ENCODE results near the gene WSCD2.

Gene WSCD2

DNA sequence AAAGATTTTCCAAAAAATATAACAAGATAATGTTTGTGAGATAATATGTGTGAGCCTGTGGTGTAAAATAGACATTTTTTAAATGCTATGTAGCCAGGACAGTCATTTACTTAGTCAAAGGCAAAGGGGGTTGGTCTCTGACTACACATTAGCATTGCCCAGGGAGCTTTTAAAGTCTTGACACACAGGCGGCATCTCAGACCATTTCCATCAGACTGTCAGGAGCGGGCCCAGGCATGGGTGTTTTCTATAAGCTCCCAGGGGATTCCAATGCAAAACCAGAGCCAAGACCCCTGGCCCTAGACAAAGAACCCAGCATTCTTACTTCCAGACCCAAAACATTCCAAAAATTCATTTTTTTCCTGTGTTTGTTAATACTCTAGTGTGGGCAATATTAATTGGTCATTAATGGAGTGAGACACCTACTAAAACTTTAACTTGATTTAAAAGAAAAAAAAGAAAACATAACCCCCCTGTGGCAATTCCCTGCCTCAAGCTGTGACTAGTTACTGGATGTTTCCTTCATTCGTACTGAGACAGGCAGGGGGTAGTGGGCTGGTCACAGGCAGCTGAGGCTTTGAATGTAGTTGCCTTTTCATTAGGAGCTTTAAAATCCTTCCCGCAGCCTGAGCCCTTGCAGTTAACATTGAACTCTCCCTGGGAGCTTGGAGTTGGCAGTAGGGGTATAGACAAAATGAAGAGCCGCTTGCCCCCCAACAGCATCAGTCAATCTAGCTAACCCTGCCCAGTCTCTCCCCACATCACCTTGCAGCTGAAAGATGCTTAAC, 106.3 kb downstream of the WSCD2 start:
- DNase-seq (ENCODE audit: low spot score), result no peak

DNA sequence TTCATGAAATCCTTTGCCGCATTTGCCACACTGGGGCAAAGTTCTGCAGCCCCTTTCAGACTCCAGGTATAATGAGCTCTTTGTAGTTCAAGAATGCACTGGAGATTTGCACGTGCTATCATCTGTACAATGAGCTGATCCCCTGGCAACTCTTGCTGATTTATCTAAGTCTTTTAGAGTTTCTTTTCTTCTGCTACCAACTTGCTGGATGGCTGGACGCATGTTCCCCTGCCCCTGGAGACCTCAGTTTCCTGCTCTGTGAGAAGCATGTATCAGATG, 106.8 kb downstream of the WSCD2 start:
- no peak for DNase-seq (ENCODE audit: low spot score)

DNA sequence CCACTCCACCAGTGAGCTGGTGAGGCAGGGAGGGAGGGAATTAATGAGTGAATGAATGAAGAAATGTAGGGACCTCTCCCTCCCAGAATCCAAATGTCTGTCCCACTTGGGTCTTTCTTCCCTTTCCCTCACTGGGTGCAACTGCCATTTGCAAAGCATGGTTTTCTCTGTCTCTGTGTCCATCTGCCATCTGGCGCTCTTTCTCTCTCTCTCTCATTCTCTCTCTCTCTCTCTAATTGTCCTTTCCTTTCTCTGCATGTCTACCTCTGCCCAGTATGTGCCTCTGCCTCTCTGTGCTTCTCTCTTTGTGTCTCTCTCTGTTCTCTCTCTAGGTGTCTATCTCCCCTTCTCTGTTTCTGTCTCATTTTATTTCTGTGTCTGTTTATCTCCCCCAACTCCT, 107.3 kb downstream of the WSCD2 start:
- DNase-seq (ENCODE audit: low spot score), result no peak

DNA sequence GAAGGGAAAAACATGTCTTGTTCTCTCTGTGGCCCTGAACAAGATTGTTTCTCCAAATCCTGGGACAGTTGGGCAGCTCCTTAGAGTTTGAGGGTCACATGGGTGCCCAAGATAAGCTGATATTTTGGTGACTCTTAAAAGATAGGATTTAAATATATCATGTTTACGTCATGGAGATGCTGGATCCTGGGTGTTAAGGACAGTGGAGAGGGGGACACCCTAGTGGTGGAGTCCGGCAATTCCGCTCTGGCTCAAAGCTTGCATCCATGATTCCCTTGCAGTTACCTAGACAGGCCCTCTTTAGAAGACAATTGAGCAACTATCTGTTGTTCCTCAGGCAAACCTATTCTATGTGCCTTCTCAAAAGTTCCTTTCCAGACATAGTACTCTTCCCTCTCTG, 108.2 kb downstream of the WSCD2 start:
- no peak for DNase-seq (ENCODE audit: low spot score)

DNA sequence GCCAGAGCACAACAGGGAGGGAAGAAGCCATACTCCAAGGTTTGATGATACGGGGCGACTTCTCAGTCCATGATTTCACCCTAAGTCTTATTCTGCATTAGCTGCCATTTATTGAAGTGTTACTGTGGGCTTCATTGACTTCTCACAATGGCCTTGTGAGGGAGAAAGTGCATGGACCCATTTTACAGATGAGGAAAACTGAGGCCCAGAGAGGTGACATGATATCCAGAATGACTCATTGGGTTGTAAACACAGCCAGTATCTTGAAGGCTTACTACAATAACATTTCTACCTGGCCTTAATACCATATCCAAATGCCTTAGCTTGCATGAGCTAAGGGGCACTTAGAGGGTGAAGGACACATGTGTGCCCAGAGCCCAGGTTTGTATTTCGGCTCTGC, 109.4 kb downstream of the WSCD2 start:
- DNase-seq (ENCODE audit: low spot score), result no peak

DNA sequence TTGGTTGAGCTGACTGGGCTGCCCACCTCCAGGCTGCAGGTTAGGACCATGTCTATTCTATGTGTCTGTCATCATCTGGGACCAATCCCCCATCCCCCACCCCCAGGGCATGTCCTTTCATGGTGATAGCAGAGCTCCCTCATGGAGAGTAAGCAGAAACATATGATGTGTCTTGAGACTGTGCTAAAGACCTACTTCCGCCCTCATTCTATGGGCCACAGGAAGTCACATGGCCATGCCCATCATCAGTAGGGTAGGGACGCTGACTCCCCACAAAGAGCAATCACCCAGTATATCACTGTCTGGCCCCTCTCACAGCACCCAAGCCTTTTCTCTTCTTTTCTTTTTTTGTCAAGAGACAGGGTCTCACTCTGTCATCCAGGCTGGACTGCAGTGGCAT, 110.3 kb downstream of the WSCD2 start:
- no peak for DNase-seq (ENCODE audit: low spot score)

DNA sequence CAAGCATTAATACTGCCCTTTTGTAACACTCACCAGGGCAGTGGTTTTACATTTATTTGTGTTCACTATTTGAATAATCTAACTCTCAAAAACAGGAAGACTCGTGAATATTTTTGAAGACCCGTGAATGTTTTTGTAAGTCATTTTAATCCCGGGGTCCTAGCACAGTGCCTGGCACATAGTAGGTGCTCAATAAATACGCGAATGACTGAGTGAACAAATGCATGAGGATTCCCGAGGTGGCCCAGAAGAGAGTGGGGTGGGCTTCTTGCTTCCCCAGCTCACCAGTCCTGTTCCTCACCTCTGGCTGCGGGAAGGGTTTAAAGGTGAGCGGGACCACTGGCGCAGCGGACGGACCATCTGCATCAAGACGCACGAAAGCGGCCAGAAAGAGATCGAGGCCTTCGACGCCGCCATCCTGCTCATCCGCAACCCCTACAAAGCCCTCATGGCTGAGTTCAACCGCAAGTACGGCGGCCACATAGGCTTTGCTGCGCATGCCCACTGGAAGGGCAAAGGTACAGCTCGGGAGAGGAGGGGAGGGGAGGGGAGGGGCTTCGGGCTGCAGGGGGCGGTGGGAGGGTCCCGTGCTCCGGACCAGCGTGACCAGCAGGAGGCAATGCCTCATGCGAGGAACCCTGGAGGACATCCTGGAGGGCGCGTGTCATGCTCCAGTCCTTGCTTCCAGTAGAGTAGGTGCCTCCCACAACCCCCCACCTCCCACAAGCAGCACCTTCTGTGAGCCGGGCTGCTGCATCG, 111.1 kb downstream of the WSCD2 start:
- peak; percentile 69 for DNase-seq (ENCODE audit: low spot score)

DNA sequence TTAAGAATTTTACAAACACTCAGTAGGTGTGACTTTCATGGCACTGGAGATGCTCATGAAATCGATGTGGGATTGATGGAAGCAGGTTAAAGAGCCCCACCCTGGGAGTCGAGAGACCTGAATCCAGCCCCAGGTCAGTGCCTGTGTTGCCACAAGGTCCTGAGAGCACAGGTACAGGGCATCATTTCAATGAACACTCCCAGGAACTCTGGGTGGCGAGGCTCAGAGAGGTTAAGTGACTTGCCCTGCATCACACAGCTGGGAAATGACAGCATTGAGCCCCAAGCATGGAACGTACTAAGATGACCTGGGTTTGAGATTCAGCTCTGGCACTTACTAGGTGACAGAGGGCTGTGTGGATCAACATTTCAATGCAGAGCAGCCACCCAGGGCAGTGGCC, 111.8 kb downstream of the WSCD2 start:
- DNase-seq (ENCODE audit: low spot score), result no peak

DNA sequence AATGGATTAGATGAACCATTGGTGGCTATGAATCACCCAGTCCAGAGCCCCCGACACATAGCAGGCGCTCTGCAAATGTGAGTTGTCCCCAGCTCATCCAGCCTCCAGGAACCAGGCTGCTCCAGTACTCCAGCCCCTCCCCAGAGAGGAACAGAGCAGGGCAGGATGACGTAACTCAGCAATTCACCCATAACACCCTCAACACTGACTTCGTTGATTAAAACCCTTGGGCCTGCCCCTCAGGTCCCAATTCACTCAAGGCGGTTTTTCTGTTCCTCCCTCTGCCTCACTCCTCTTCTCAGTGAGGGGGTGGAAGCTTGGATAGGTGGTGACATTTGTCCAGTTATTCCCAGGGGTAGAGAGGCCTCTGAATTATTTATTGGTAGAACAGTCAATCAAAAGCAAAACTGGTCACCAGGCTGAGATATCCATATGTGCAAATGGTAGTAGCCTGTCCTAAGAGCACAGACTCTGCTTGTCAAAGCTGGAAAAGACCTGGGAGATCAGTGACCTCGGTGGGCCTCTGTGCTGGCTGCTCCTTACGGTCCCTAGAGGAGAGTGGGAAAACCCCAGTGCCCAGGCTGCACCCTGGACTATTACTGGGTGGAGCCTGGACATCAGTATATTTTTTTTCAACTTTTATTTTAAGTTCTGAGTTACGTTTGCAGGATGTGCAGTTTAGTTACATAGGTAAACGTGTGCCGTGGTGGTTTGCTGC, 113.1 kb downstream of the WSCD2 start:
- no peak for DNase-seq (ENCODE audit: low spot score)

DNA sequence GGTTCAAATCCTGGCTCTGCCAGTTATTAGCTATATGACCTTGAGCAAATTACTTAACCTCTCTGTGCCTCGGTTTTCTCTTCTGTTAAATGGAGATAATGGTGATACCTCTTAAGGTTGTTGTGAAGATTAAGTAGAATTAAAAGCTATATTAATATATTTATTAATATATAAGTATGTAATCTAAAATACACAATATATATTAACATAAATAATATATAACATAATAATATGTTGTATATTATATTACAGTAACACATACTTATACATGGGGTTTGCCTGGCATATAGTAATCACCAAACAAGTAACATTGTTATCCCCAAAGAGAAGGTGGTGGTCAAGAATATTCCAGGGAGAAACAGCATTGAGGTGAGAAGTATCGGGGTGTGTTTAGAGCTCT, 118.0 kb downstream of the WSCD2 start:
- DNase-seq (ENCODE audit: low spot score), result no peak

DNA sequence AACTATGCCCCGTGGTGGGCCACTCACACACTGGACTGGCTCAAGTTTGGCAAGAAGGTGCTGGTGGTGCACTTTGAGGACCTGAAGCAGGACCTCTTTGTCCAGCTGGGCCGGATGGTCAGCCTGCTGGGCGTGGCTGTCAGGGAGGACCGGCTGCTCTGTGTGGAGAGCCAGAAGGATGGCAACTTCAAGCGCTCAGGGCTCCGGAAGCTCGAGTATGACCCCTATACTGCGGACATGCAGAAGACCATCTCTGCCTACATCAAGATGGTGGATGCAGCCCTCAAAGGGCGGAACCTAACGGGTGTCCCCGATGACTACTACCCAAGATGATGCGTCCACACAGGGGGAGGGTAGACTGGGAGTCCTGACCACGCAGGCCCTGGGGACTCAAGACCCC, 118.9 kb downstream of the WSCD2 start:
- DNase-seq (ENCODE audit: low spot score), result no peak

DNA sequence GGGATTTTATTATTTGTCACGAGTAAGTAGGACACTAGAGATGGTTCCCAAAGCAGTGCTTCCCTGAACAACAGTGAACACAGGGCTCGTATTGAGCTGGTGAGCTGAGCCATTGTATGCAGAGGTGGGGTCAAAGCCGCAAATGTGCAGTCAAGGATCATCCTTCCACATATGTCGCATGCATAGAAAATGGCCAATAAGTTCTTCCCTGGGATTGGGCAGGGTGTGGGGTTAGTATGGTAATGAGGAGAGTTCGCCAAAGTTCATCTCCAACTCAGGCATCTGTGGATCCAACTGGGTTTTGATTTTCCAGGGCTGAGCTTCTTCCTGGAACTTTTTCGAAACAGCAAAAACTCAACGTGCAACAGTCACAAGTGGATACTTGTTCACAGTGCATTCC, 123.4 kb downstream of the WSCD2 start:
- no peak for DNase-seq (ENCODE audit: low spot score)

DNA sequence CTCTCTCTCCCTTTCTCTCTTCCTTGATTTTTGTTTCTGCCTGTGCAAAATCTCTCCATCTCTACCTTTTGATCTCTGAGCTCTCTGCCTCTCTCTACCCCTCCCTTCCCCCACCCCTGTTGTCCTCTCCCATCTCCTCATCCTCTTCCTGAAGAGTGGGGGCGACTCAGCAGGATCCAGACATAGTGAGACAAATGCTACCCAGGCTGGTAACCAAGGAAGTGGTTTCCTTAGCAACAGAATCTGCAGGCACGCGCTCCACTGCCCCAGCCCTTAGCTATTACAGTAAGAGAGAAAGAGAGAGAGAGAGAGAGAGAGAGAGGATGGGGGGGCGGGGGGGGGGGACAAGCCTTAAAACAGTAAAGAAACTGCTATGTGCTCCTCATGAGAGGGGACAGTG, 124.5 kb downstream of the WSCD2 start:
- DNase-seq (ENCODE audit: low spot score), result peak; percentile 69

DNA sequence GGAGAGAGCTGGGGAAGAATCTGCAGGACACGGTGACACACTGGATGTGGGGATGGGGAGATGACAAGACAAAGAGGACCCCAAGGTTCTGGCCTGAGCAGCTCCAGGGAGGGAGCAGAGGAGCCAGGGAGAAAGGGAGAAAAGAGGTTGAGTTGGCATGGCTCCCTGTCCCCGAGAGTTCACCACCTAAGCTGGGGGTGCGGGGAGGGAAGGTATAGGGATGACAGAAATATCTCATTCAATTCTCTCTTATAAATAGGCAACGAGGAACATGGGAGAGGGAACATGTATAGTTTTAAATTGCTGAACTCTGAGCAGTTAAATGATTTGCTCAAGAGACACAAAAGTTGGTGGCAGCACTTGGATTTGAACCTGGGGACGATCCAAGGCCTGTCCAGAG, 124.9 kb downstream of the WSCD2 start:
- no peak for DNase-seq (ENCODE audit: low spot score)

DNA sequence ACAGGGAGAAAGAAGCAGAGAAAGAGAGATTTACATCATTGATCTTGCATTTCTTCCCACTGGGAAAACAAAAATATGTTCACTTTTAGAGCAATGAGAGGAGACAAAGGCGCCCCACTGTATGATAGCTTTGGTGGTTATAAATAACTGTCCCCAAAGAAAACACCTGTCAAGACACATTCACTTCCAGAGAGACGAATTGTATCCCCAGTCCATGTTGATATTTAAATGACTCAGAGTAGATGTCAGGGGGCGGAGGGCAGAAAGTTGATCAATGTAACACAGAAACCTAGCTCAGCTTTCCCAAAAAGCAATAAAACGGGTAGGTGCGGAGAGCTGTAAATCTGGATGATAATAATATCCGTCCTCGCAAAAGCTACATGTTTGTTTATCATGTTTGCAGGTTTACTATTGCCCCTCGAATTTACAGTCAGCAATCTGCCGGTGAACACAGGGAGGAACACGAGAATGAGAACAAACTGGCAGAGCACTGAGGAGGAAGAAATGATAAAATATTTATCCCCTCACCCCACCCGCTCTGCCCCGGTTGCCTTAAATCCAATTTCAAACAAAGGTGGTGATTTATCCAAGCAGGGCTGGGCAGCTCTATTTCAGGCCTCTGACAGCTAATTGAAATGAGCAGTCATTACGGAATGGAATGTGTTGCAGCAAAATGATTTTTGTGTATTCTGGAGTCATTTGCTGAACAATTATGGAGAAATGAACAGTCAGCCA, 125.6 kb downstream of the WSCD2 start:
- DNase-seq (ENCODE audit: low spot score), result no peak

DNA sequence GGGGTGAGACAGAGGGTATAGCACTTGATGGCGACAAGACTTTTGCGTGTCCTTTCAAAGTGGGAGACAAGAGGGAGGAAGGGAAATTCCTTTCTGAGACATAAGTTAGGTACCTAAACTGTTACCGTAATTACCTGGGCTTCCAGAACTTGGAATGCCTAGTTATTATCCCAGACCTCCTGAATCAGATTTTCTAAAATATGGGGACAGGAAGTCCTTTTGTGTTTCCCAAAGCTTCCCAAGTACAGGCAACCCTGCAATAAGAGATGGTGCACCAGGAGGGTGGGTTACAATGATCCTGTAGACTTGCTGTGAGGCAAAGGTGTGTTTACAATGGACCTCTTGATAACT, 126.1 kb downstream of the WSCD2 start:
- DNase-seq (ENCODE audit: low spot score), result no peak

DNA sequence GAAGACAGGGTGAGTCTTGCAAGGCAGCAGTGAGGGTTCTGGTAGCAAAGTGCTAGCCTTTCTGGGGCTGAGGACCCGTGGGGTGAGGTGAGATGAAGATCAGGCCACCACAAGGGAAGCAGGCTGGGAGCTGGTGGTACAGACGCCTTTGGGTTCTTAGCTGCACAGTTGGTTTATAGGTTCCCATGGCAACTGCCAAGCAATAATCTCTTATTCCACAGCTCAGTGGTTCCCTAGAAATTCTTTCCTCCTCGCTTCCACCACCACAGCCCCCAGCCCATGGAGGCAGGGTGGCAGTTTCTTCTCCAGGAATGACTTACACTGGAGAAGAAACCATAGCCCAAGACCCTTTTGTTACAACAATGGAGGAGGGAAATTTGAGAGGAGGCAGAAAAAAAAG, 127.9 kb downstream of the WSCD2 start:
- DNase-seq (ENCODE audit: low spot score), result no peak

DNA sequence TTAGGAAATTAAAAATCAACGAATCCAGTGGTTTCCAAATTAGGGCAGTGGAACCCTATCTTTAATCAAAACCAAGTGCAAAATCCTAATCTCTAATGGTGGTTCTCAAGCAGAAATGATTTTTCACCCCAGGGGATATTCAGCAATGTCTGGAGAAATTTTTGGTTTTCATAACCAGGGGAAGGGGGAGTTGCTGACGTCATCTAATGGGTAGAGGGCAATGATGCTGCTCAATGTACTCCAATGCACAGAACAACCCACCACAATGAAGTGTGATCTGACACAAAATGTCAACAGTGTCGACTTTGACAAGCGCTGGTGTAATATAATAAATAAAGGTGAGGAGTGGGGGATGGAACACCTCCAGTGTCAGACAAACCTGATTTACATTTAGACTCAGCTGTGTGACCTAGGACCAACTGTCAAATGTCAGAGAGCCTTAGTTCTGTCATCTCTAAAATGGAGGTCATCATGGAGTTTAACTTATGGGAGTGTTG, 128.6 kb downstream of the WSCD2 start:
- DNase-seq (ENCODE audit: low spot score), result no peak

DNA sequence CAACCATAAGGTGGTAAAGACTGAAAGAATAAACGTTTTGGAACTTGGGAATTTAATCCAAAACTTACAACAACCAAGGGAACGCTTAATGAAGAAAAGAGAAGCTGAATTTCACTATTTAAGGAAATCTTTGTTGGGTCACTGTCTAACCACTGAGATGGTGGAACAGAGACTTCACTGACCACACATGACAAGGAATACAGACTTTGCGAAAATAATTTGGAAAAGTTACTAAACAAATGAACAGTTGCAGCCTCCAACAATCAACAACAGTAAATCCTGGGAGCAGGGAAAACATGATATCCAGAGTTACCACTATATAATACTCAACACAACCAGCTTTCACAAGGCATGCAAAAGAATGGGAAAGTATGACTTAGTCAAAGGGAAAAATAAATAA, 131.0 kb downstream of the WSCD2 start:
- DNase-seq (ENCODE audit: low spot score), result no peak

DNA sequence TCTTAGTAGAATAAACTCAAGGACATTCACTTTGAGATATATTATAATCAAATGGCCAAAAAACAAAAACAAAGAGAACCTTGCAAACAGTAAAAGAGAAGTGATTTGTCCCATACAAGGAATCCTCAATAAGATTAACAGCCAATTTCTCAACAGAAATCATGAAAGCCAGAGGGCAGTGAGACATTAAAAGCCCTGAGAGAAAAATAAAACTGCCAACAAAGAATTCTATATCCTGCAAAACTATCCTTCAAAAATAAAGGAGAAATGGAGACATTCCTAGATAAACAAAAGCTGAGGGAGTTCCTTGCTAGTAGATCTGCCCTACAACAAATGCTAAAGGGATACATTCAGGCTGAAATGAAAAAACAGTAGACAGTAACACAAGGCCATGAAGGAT, 131.9 kb downstream of the WSCD2 start:
- no peak for DNase-seq (ENCODE audit: low spot score)

DNA sequence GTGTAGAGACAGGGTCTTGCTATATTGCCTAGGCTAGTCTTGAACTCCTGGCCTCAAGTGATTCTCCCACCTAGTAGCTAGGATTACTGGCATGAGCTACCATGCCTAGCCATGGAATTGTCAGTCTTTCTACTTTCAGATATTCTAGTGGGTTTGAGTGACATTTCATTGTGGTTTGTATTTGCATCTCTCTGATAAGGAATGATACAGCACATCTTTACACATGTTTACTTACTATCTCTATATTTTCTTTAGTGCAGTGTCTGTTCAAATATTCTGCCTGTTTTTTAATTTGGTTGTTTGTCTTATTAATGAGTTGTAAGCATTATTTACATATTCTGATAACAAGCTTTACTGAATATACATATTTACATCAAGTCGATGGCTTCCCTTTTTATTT, 136.4 kb downstream of the WSCD2 start:
- DNase-seq (ENCODE audit: low spot score), result no peak

DNA sequence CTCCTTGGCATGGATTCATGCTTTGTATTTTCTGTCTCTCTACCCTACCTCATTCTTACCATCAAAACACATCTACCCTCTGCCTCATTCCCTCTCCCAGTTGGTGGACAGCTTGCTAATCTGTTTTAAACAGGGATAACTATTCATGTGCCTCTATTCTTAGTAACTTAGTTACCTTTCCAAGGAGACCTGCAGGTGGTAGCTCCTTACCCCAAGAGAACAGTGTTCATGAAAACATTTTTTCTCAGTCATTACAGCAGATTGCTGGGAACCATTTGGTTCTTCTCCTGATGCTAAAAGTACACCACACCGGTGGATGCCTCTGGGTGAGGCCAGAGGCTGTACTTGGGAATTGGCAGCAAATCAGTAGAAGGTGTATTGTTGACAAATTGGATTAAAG, 137.0 kb downstream of the WSCD2 start:
- DNase-seq (ENCODE audit: low spot score), result no peak

DNA sequence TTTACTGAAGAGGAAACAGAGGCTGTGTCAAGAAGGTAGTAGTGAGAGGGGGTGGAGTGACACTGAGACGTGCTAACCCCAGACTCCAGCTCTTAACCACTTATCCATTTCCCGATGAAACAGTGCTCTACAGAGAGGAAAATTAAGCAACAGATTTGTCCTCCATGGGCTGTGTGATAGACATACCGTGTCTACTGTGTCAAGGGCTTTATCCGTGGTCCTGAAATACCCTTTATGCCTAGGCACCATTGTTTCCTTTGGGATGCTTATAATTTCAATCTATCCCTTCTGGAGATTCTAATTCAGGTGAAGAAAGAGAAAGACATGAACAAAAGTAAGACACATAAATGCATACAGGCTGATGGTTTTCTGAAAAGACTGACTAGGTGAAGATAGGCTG, 138.4 kb downstream of the WSCD2 start:
- no peak for DNase-seq (ENCODE audit: low spot score)

All from ecto neural progenitor cell (in vitro differentiated cells).